ENCODE results near the gene SNRNP200. TPM values are rescaled to one million over a fixed set of nuclear protein-coding genes. Genes with fewer than 3 reads are reported as not detected.

SNRNP200 gene
- total RNA-seq, 1 donor from 2014 or later = 136 TPM

DNA sequence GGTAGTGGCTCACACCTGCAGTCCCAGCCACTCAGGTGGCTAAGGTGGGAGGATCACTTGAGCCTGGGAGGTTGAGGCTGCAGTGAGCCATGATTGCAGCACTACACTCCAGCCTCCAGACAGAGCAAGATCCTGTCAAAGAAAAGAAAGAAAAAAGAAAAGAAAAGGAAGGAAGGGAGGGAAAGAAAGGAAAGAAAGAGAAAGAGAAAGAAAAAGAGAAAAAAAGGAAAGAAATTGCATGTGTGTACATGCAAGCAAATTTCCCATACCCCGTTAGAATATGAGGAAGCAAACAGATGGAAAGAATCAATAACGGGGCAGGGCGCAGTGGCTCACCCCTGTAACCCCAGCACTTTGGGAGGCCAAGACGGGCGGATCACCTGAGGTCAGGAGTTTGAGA, 57.5 kb downstream of the SNRNP200 start:
- TF ChIP-seq, protein P1, sequence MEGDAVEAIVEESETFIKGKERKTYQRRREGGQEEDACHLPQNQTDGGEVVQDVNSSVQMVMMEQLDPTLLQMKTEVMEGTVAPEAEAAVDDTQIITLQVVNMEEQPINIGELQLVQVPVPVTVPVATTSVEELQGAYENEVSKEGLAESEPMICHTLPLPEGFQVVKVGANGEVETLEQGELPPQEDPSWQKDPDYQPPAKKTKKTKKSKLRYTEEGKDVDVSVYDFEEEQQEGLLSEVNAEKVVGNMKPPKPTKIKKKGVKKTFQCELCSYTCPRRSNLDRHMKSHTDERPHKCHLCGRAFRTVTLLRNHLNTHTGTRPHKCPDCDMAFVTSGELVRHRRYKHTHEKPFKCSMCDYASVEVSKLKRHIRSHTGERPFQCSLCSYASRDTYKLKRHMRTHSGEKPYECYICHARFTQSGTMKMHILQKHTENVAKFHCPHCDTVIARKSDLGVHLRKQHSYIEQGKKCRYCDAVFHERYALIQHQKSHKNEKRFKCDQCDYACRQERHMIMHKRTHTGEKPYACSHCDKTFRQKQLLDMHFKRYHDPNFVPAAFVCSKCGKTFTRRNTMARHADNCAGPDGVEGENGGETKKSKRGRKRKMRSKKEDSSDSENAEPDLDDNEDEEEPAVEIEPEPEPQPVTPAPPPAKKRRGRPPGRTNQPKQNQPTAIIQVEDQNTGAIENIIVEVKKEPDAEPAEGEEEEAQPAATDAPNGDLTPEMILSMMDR (IDR thresholded peaks at IDR 0.05; ENCODE audit: partially characterized antibody, unreplicated experiment) = no peak
- peaks cover 3% of the 10 kb centered on the region for H3K27me3 Mint-ChIP-seq (ENCODE audit: unreplicated experiment)
- no peaks in the 10 kb centered on the region for H3K36me3 Mint-ChIP-seq (ENCODE audit: unreplicated experiment)
- no peak for DNase-seq
- H3K27ac Mint-ChIP-seq (ENCODE audit: unreplicated experiment) = peak overlapping the region; percentile 7
- H3K4me1 Mint-ChIP-seq (ENCODE audit: low read depth, unreplicated experiment) = peaks cover 10% of the 10 kb centered on the region
- peaks cover 9% of the 10 kb centered on the region for H3K9me3 Mint-ChIP-seq (ENCODE audit: unreplicated experiment)
- no peak overlapping the region for H3K4me3 Mint-ChIP-seq (ENCODE audit: unreplicated experiment)

DNA sequence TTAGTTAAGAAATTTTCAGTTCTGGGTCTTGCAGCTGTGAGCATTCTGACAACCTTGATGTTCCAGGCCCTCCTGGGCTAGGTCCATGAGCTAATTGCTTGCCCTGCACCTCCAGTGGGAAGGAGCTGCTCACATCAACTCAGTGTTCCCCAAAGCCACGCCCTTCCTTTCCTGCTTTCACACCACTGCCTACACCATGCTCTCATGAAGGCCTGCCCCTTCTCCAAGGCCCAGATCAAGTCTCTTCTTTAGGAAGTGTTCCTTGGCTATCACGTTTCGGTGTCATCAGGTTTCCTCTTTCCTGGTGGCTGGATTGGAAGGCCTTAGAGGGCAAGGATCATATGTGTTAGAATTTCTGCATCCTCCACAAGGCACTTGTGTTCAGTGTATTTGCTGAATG, 58.3 kb downstream of the SNRNP200 start:
- no peaks in the 10 kb centered on the region for H3K36me3 Mint-ChIP-seq (ENCODE audit: unreplicated experiment)
- peaks cover 9% of the 10 kb centered on the region for H3K9me3 Mint-ChIP-seq (ENCODE audit: unreplicated experiment)
- H3K4me3 Mint-ChIP-seq (ENCODE audit: unreplicated experiment) = no peak overlapping the region
- peaks cover 10% of the 10 kb centered on the region for H3K4me1 Mint-ChIP-seq (ENCODE audit: low read depth, unreplicated experiment)
- no peak overlapping the region for H3K27ac Mint-ChIP-seq (ENCODE audit: unreplicated experiment)
- H3K27me3 Mint-ChIP-seq (ENCODE audit: unreplicated experiment) = peaks cover 3% of the 10 kb centered on the region
- TF ChIP-seq, protein P1 (IDR thresholded peaks at IDR 0.05; ENCODE audit: partially characterized antibody, unreplicated experiment) = no peak
- no peak for DNase-seq

DNA sequence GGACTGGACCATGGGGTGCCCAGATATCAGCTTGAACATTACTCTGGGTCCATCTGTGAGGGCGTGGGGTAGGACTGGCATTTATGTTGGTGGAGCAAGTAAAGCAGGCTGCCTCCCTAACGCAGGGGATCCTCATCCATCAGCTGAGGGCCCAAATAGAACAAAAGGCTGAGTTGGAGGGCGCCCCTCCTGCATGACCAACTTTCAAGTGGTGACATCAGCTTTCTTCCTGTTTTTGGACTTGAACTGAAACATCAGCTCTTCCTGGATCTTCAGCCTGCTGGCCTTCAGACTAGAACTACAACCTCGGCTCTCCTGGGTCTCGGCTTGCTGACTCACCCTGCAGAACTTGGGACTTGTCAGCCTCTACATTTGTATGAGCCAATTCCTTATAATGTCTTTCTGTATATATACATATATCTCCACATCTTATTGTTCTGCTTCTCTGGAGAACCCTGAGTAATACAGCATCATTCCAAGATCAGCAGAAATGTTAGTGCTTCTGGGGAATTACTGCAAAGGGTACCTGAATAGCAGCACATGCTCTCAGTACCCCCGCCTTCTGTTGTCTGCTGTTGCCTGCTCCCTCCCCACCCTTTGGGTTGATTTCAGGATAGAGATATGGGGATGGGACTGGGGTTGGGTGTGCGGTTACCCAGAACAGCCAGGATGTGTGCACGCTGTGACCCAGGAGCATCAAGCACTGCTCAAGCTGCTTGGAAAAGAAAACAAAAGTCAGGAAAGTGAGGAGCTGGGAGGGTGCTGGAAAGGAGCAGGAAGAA, 59.5 kb downstream of the SNRNP200 start:
- Mint-ChIP-seq H3K9me3 (ENCODE audit: unreplicated experiment) (peaks cover 9% of the 10 kb centered on the region), H3K4me3 (ENCODE audit: unreplicated experiment) (no peak overlapping the region), H3K27me3 (ENCODE audit: unreplicated experiment) (peaks cover 3% of the 10 kb centered on the region), H3K36me3 (ENCODE audit: unreplicated experiment) (no peaks in the 10 kb centered on the region), H3K4me1 (ENCODE audit: low read depth, unreplicated experiment) (peaks cover 10% of the 10 kb centered on the region), H3K27ac (ENCODE audit: unreplicated experiment) (no peak overlapping the region)
- TF ChIP-seq, protein P1 (IDR thresholded peaks at IDR 0.05; ENCODE audit: partially characterized antibody, unreplicated experiment) = no peak
- DNase-seq = no peak

- no peak overlapping the region for H3K27ac Mint-ChIP-seq (ENCODE audit: unreplicated experiment)
- H3K4me3 Mint-ChIP-seq (ENCODE audit: unreplicated experiment) = no peak overlapping the region
- peaks cover 2% of the 10 kb centered on the region for H3K27me3 Mint-ChIP-seq (ENCODE audit: unreplicated experiment)
- no peaks in the 10 kb centered on the region for H3K36me3 Mint-ChIP-seq (ENCODE audit: unreplicated experiment)
- DNase-seq = no peak
- TF ChIP-seq, protein P1 (IDR thresholded peaks at IDR 0.05; ENCODE audit: partially characterized antibody, unreplicated experiment) = no peak
- peaks cover 11% of the 10 kb centered on the region for H3K4me1 Mint-ChIP-seq (ENCODE audit: low read depth, unreplicated experiment)
- peaks cover 4% of the 10 kb centered on the region for H3K9me3 Mint-ChIP-seq (ENCODE audit: unreplicated experiment)
Measured at GRCh38 chr2:96243843-96244242, 61.5 kb downstream of the SNRNP200 start.

DNA sequence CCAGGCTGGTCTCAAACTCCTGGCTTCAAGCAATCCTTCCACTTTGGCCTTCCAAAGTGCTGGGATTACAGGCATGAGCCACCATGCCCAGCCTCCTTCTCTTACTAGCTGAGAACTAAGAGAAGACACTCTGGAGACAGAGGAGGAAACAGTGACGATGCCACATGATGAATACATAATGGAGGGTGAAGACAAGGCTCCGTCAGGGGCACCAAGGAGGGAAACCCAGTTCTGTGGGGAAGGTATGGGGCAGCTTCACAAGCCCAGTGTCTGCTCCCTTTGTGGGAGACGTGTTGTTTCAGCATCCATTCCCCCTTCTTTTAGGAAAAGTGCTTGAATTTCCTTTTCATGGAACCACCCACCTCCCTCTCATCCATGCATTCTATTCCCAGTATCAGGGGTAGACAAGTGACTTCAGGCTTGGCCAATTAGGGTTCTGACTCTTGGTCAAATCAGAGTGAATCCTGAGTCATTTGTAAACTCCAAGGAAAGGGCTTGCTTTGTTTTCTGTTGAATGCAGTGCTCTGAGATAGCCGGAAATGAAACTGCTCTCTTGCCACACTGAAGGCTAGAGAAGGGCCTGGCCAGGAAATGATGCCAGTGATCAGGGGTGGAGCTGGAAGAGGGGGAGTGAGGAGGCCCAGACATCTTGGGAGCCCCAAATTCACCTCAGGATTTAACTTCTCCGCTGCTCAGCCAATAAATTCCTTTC, 63.3 kb downstream of the SNRNP200 start:
- no peak overlapping the region for H3K27ac Mint-ChIP-seq (ENCODE audit: unreplicated experiment)
- no peak for DNase-seq
- H3K36me3 Mint-ChIP-seq (ENCODE audit: unreplicated experiment) = no peaks in the 10 kb centered on the region
- peaks cover 6% of the 10 kb centered on the region for H3K4me1 Mint-ChIP-seq (ENCODE audit: low read depth, unreplicated experiment)
- H3K27me3 Mint-ChIP-seq (ENCODE audit: unreplicated experiment) = peaks cover 5% of the 10 kb centered on the region
- TF ChIP-seq, protein P1 (IDR thresholded peaks at IDR 0.05; ENCODE audit: partially characterized antibody, unreplicated experiment) = no peak
- H3K9me3 Mint-ChIP-seq (ENCODE audit: unreplicated experiment) = peaks cover 4% of the 10 kb centered on the region
- no peak overlapping the region for H3K4me3 Mint-ChIP-seq (ENCODE audit: unreplicated experiment)
